NT2/D1 (cell line): ENCODE data around the gene SETD5.

Source experiments
- SUZ12 ChIP-seq: IDR thresholded peaks from 2 replicates; pipeline ENCODE4 v1.6.1; 2011; ENCODE audit not compliant: insufficient read length, insufficient read depth; ENCODE audit errors: extremely low read depth
- YY1 ChIP-seq: IDR thresholded peaks from 2 replicates; pipeline ENCODE4 v1.6.1; 2011; ENCODE audit not compliant: insufficient read length, insufficient read depth
- ZNF274 ChIP-seq: IDR thresholded peaks from 2 replicates; pipeline ENCODE4 v1.6.1; 2011; ENCODE audit warnings: mild to moderate bottlenecking, low read depth, low read length

GRCh38 chr3:9501226-9501625 lies 103.8 kb downstream of the SETD5 start:
- TF ChIP-seq SUZ12 (no peak), ZNF274 (no peak), YY1 (no peak)
